Activated B cell treated with CpG ODN at 0.5 μM for 24 hours (primary cell): Measurements from ENCODE around the gene RGS7. TPM values are rescaled to one million over a fixed set of nuclear protein-coding genes. Genes with fewer than 3 reads are reported as not detected.
"Not testable (repeated sequence)": the region's sequence is repeated elsewhere in the genome, so short reads cannot be mapped to it uniquely, and the experiment has no call there.

Source experiments
- ATAC-seq: fragments of 200-7000 bp; cut with Tn5 transposase; one replicate; pipeline ENCODE4 v1.10.0; 2021; ENCODE audit warnings: low read depth, mild to moderate bottlenecking, moderate library complexity
- CTCF ChIA-PET: fragments of 350-600 bp; sonication (Branson Sonifier 250); formaldehyde crosslinking; loops from one replicate; lab custom pipeline; 2021; ENCODE audit warnings: antibody characterized with exemption; lab: Charles Lee
- POLR2A ChIA-PET: fragments of 350-600 bp; sonication (Branson Sonifier 250); formaldehyde crosslinking; loops from one replicate; lab custom pipeline; 2021; ENCODE audit warnings: antibody characterized with exemption; lab: Charles Lee
- DNase-seq: peaks from one replicate; pipeline ENCODE4 v3.0.0; 2022
- H3K27ac Mint-ChIP-seq: one replicate; pipeline ENCODE4 v1.8.0; 2020; ENCODE audit warnings: mixed read lengths
- H3K27me3 Mint-ChIP-seq: one replicate; pipeline ENCODE4 v1.8.0; 2021; ENCODE audit warnings: mixed read lengths
- H3K36me3 Mint-ChIP-seq: one replicate; pipeline ENCODE4 v1.8.0; 2021; ENCODE audit warnings: low read depth, mixed read lengths
- H3K4me1 Mint-ChIP-seq: one replicate; pipeline ENCODE4 v1.8.0; 2021; ENCODE audit warnings: mixed read lengths
- H3K4me3 Mint-ChIP-seq: one replicate; pipeline ENCODE4 v1.8.0; 2020; ENCODE audit warnings: mild to moderate bottlenecking, mixed read lengths
- H3K9me3 Mint-ChIP-seq: one replicate; pipeline ENCODE4 v1.8.0; 2020; ENCODE audit warnings: mixed read lengths
- intact Hi-C: fragments of 100-400 bp; cut with micrococcal nuclease; formaldehyde crosslinking; loops from one replicate; pipeline ENCODE4 v1.15.1; 2024
- total RNA-seq: library from RNA; stranded (reverse); gene quantifications from 2 replicates; pipeline ENCODE4 v1.2.3, GENCODE V29; 2022
- TF ChIP-seq, protein P1 (sequence below): fragments of 200-600 bp; IDR thresholded peaks from one replicate; pipeline ENCODE4 v1.8.0; 2022; ENCODE audit warnings: antibody characterized with exemption, mild to moderate bottlenecking

The RGS7 gene
- total RNA-seq, 1 donor from 2014 or later, result 0.49 TPM

- ATAC-seq (no peak), DNase-seq (no peak)
- H3K27ac Mint-ChIP-seq, result no peak overlapping the region
- H3K4me3 Mint-ChIP-seq, result no peak overlapping the region
- no peaks in the 10 kb centered on the region for H3K27me3 Mint-ChIP-seq
- ChIA-PET CTCF (no interaction called here), POLR2A (no interaction called here)
- H3K9me3 Mint-ChIP-seq, result peaks cover 5% of the 10 kb centered on the region
- intact Hi-C loops, result no loop called here
- TF ChIP-seq, protein P1, sequence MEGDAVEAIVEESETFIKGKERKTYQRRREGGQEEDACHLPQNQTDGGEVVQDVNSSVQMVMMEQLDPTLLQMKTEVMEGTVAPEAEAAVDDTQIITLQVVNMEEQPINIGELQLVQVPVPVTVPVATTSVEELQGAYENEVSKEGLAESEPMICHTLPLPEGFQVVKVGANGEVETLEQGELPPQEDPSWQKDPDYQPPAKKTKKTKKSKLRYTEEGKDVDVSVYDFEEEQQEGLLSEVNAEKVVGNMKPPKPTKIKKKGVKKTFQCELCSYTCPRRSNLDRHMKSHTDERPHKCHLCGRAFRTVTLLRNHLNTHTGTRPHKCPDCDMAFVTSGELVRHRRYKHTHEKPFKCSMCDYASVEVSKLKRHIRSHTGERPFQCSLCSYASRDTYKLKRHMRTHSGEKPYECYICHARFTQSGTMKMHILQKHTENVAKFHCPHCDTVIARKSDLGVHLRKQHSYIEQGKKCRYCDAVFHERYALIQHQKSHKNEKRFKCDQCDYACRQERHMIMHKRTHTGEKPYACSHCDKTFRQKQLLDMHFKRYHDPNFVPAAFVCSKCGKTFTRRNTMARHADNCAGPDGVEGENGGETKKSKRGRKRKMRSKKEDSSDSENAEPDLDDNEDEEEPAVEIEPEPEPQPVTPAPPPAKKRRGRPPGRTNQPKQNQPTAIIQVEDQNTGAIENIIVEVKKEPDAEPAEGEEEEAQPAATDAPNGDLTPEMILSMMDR, result no peak
- H3K4me1 Mint-ChIP-seq, result no peaks in the 10 kb centered on the region
- H3K36me3 Mint-ChIP-seq, result no peaks in the 10 kb centered on the region
Observed at GRCh38 chr1:240883490-240883889, 473.5 kb downstream of the RGS7 start.

GRCh38 chr1:240882656-240883308 is 474.2 kb downstream of the RGS7 start:
- CTCF ChIA-PET, ATAC-seq, DNase-seq, H3K27me3 Mint-ChIP-seq, intact Hi-C loops, H3K4me3 Mint-ChIP-seq, POLR2A ChIA-PET, H3K9me3 Mint-ChIP-seq, H3K36me3 Mint-ChIP-seq, H3K4me1 Mint-ChIP-seq, H3K27ac Mint-ChIP-seq: not testable (repeated sequence)

GRCh38 chr1:240878631-240879030 is 478.4 kb downstream of the RGS7 start:
- POLR2A ChIA-PET, result no interaction called here
- Mint-ChIP-seq H3K4me1 (no peaks in the 10 kb centered on the region), H3K27me3 (no peaks in the 10 kb centered on the region), H3K36me3 (no peaks in the 10 kb centered on the region), H3K4me3 (no peak overlapping the region), H3K27ac (no peak overlapping the region), H3K9me3 (peaks cover 9% of the 10 kb centered on the region)
- ATAC-seq (no peak), DNase-seq (no peak)
- intact Hi-C loops, result no loop called here
- TF ChIP-seq, protein P1, result no peak
- CTCF ChIA-PET, result no interaction called here

- no peak for DNase-seq
- Mint-ChIP-seq H3K9me3 (peaks cover 7% of the 10 kb centered on the region), H3K36me3 (no peaks in the 10 kb centered on the region), H3K4me3 (no peak overlapping the region), H3K27ac (no peak overlapping the region), H3K27me3 (no peaks in the 10 kb centered on the region), H3K4me1 (no peaks in the 10 kb centered on the region)
- TF ChIP-seq, protein P1, result no peak
- POLR2A ChIA-PET, result no interaction called here
- no peak for ATAC-seq
- CTCF ChIA-PET, result no interaction called here
- intact Hi-C loops, result no loop called here
Observed at GRCh38 chr1:240877605-240878004, 479.4 kb downstream of the RGS7 start.

DNA sequence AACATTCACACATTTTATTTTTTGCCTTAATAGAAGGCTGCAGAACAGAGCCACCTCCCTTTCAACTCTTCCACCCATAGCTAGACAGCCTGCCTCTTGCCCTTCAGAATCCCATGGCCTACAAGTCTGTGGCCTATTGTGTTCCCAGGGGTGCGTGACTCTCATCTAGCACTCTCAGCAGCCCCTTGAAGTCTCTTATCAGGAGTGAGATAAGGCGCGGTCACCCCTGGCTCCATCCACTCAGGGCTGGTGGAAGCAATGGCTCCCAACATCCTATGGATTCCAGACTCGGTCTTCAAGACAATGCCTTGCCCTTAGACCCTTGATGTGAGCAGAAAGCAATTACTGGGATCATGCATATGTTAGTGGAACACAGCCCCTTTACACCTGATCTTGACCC is 480.9 kb downstream of the RGS7 start:
- DNase-seq, result no peak
- CTCF ChIA-PET, result no interaction called here
- Mint-ChIP-seq H3K9me3 (peaks cover 4% of the 10 kb centered on the region), H3K27me3 (no peaks in the 10 kb centered on the region), H3K27ac (no peak overlapping the region), H3K4me3 (no peak overlapping the region), H3K36me3 (no peaks in the 10 kb centered on the region), H3K4me1 (no peaks in the 10 kb centered on the region)
- ATAC-seq, result no peak
- intact Hi-C loops, result no loop called here
- POLR2A ChIA-PET, result no interaction called here
- TF ChIP-seq, protein P1, result no peak

GRCh38 chr1:240869071-240869470 is 487.9 kb downstream of the RGS7 start:
- no peaks in the 10 kb centered on the region for H3K4me1 Mint-ChIP-seq
- intact Hi-C loops, result no loop called here
- no peak for DNase-seq
- no peaks in the 10 kb centered on the region for H3K36me3 Mint-ChIP-seq
- H3K27ac Mint-ChIP-seq, result no peak overlapping the region
- no peaks in the 10 kb centered on the region for H3K27me3 Mint-ChIP-seq
- no peak for ATAC-seq
- ChIA-PET POLR2A (no interaction called here), CTCF (no interaction called here)
- peaks cover 2% of the 10 kb centered on the region for H3K9me3 Mint-ChIP-seq
- H3K4me3 Mint-ChIP-seq, result no peak overlapping the region
- TF ChIP-seq, protein P1, result no peak
